Measurements from ENCODE around the gene VWDE. TPM values are rescaled to one million over a fixed set of nuclear protein-coding genes. Genes with fewer than 3 reads are reported as not detected.
A peak's percentile ranks its signal among the peaks of the same experiment; 100 is the strongest.

VWDE gene
- total and polyA plus RNA-seq, 2 donors (not counting 3 experiments of a cell fraction or from before 2014, with no cell fraction given), result 0.11 to 0.17 TPM

DNA sequence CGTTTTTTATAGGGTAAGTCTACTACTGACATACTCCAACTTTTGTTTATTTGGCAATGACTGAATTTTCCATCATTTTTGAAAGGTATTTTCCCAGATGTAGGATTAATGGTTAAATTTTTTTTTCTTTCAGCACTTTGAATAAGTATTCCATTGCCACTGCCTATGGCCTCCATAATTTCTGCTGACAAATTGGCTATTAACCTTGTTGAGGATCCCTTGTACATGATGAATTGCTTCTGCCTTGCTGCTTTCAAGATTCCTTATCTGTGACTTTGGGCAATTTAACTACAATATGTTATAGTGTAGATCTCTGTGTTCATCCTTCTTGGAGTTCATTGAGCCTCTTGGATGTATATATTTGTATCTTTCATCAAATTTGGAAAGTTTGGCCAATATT, 21.6 kb upstream of the VWDE start:
- Histone ChIP-seq H3K4me1 (ENCODE audit: control insufficient read depth, extremely low read depth, insufficient read depth, low read length) (peaks cover 15% of the 10 kb centered on the region), H3K9me3 (replicated peaks; ENCODE audit: control insufficient read depth, insufficient read depth, low read length) (no peaks in the 10 kb centered on the region), H3K4me2 (ENCODE audit: insufficient read depth, low read length) (no peak overlapping the region), H3K36me3 (ENCODE audit: control insufficient read depth in 2 of 2, extremely low read depth in 1 of 2, insufficient read depth in 2 of 2, low read length in 2 of 2) (no peaks in the 10 kb centered on the region), H3K79me2 (ENCODE audit: control insufficient read depth, insufficient read depth, low read length) (no peaks in the 10 kb centered on the region), H3K27me3 (ENCODE audit: control insufficient read depth in 2 of 2, insufficient read depth in 2 of 2, low read length in 2 of 2) (no peaks in the 10 kb centered on the region), H3K9me1 (replicated peaks; ENCODE audit: control insufficient read depth, extremely low read depth, insufficient read depth, low read length) (no peaks in the 10 kb centered on the region), H3K27ac (ENCODE audit: insufficient read depth, low read depth, low read length) (no peak overlapping the region), H2AFZ (ENCODE audit: low read depth, low read length) (no peak overlapping the region), H3K4me3 (replicated peaks in 1 of 3; ENCODE audit: insufficient read depth in 1 of 3, low read depth in 1 of 3, low read length in 3 of 3) (no peak overlapping the region), H4K20me1 (replicated peaks; ENCODE audit: control insufficient read depth, extremely low read depth, insufficient read depth, low read length) (no peaks in the 10 kb centered on the region), H3K9ac (replicated peaks; ENCODE audit: extremely low read depth, insufficient read depth, low read length) (no peak overlapping the region)
- dilution Hi-C loops (cut with MboI; ENCODE audit: extremely low pct_ligation_motif_present, low sequenced_read_pairs), result no loop called here
- POLR2A ChIA-PET, result no interaction called here
- CTCF ChIA-PET, result no interaction called here
- intact Hi-C loops (cut with micrococcal nuclease), result loop anchor here (10.0 kb wide), 1 partner anchor 199 kb away; no protein-coding TSS in a partner anchor
- FAIRE-seq, result no peak
- DNase-seq (ENCODE audit: low read depth, low spot score), result no peak
- TF ChIP-seq POLR2AphosphoS5 (IDR thresholded peaks at IDR 0.05; ENCODE audit: insufficient read depth, low read depth, low read length), result no peak
- TF ChIP-seq JUN (IDR thresholded peaks at IDR 0.05; ENCODE audit: borderline replicate concordance, insufficient read depth, insufficient read length, low read depth), result no peak
- no TSS peak for BruUV-seq (replicated peaks)

GRCh38 chr7:12423997-12424745, 20.5 kb upstream of the VWDE start:
- H2AFZ ChIP-seq (ENCODE audit: low read depth, low read length), result peak overlapping the region; percentile 85
- dilution Hi-C loops (cut with MboI; ENCODE audit: extremely low pct_ligation_motif_present, low sequenced_read_pairs) (no loop called here), intact Hi-C loops (cut with micrococcal nuclease) (loop anchor here (10.0 kb wide), 1 partner anchor 201 kb away; no protein-coding TSS in a partner anchor)
- FAIRE-seq (peak; percentile 4), DNase-seq (ENCODE audit: low read depth, low spot score) (no peak)
- no peak overlapping the region for H3K9ac ChIP-seq (replicated peaks; ENCODE audit: extremely low read depth, insufficient read depth, low read length)
- TF ChIP-seq POLR2AphosphoS5 (IDR thresholded peaks at IDR 0.05; ENCODE audit: insufficient read depth, low read depth, low read length), result no peak
- no peak for TF ChIP-seq EZH2 (IDR thresholded peaks at IDR 0.05; ENCODE audit: borderline replicate concordance, low read depth, low read length, severe bottlenecking)
- TF ChIP-seq JUN (IDR thresholded peaks at IDR 0.05; ENCODE audit: borderline replicate concordance, insufficient read depth, insufficient read length, low read depth), result no peak
- TF ChIP-seq CTCF (IDR thresholded peaks at IDR 0.05; ENCODE audit: extremely low read depth in 1 of 2, insufficient read depth in 1 of 2, low read depth in 1 of 2, low read length in 2 of 2), result no peak
- no peak for TF ChIP-seq FOS (IDR thresholded peaks at IDR 0.05; ENCODE audit: borderline replicate concordance, insufficient read depth, low read length)
- no peak for TF ChIP-seq GATA2 (IDR thresholded peaks at IDR 0.05; ENCODE audit: insufficient read depth, insufficient read length, low read depth, low read length)
- TF ChIP-seq MYC (IDR thresholded peaks at IDR 0.05; ENCODE audit: low read depth, low read length), result no peak
- TF ChIP-seq POLR2A (IDR thresholded peaks at IDR 0.05; ENCODE audit: low read depth, low read length), result no peak
- TF ChIP-seq, protein P1, sequence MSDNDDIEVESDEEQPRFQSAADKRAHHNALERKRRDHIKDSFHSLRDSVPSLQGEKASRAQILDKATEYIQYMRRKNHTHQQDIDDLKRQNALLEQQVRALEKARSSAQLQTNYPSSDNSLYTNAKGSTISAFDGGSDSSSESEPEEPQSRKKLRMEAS (IDR thresholded peaks at IDR 0.05; ENCODE audit: insufficient read depth, insufficient read length), result no peak
- H3K9me3 ChIP-seq (replicated peaks; ENCODE audit: control insufficient read depth, insufficient read depth, low read length), result no peaks in the 10 kb centered on the region
- H4K20me1 ChIP-seq (replicated peaks; ENCODE audit: control insufficient read depth, extremely low read depth, insufficient read depth, low read length), result no peaks in the 10 kb centered on the region
- peak overlapping the region; percentile 75 for H3K27ac ChIP-seq (ENCODE audit: insufficient read depth, low read depth, low read length)
- no peak overlapping the region for H3K4me3 ChIP-seq (replicated peaks in 1 of 3; ENCODE audit: insufficient read depth in 1 of 3, low read depth in 1 of 3, low read length in 3 of 3)
- CTCF ChIA-PET, result interaction anchor here (2.1 to 2.9 kb wide), 3 partner anchors 10 to 66 kb away, joined by 7 to 18 read pairs (median 13); no protein-coding TSS in a partner anchor
- H3K79me2 ChIP-seq (ENCODE audit: control insufficient read depth, insufficient read depth, low read length), result no peaks in the 10 kb centered on the region
- peak overlapping the region; percentile 0 for H3K4me2 ChIP-seq (ENCODE audit: insufficient read depth, low read length)
- H3K9me1 ChIP-seq (replicated peaks; ENCODE audit: control insufficient read depth, extremely low read depth, insufficient read depth, low read length), result no peaks in the 10 kb centered on the region
- BruUV-seq (replicated peaks), result no TSS peak
- POLR2A ChIA-PET, result no interaction called here
- no peaks in the 10 kb centered on the region for H3K36me3 ChIP-seq (ENCODE audit: control insufficient read depth in 2 of 2, extremely low read depth in 1 of 2, insufficient read depth in 2 of 2, low read length in 2 of 2)
- H3K27me3 ChIP-seq (ENCODE audit: control insufficient read depth in 2 of 2, insufficient read depth in 2 of 2, low read length in 2 of 2), result no peaks in the 10 kb centered on the region
- H3K4me1 ChIP-seq (ENCODE audit: control insufficient read depth, extremely low read depth, insufficient read depth, low read length), result peaks cover 15% of the 10 kb centered on the region
